ENCODE measurements around the gene ARSA.

GRCh38 chr22:50606946-50607658 lies 20.9 kb downstream of the ARSA start:
- TF ChIP-seq CTCF (IDR thresholded peaks at IDR 0.05; ENCODE audit: extremely low read depth in 1 of 2, insufficient read depth in 1 of 2, low read depth in 1 of 2, low read length in 2 of 2) (no peak), POLR2A (IDR thresholded peaks at IDR 0.05; ENCODE audit: low read depth, low read length) (no peak)
